WTC11 (cell line): ENCODE results near the gene WDR90. TPM values are rescaled to one million over a fixed set of nuclear protein-coding genes. Genes with fewer than 3 reads are reported as not detected.

Experiments
- ATAC-seq: fragments of 200-7000 bp; cut with Tn5 transposase; 2 replicates; pipeline ENCODE4 v1.10.0; 2021; ENCODE audit warnings: mild to moderate bottlenecking, moderate library complexity
- CTCF ChIA-PET: fragments of 300-600 bp; sonication (Branson Sonifier 250); formaldehyde crosslinking; loops from one replicate; lab custom pipeline; 2021; ENCODE audit warnings: antibody characterized with exemption; lab: Charles Lee
- POLR2A ChIA-PET: fragments of 350-600 bp; sonication (Branson Sonifier 250); formaldehyde crosslinking; loops from one replicate; lab custom pipeline; 2021; ENCODE audit warnings: antibody characterized with exemption; lab: Charles Lee
- DNase-seq: peaks from one replicate; pipeline ENCODE4 v3.0.0; 2021; ENCODE audit warnings: low spot score
- H3K27ac Mint-ChIP-seq: 2 replicates; pipeline ENCODE4 v1.8.0; 2021; ENCODE audit warnings: mixed read lengths
- H3K27me3 Mint-ChIP-seq: 2 replicates; pipeline ENCODE4 v1.8.0; 2021; ENCODE audit warnings: low read depth, mild to moderate bottlenecking, moderate library complexity, mixed read lengths
- H3K36me3 Mint-ChIP-seq: 2 replicates; pipeline ENCODE4 v1.8.0; 2021; ENCODE audit warnings: mixed read lengths
- H3K4me1 Mint-ChIP-seq: 2 replicates; pipeline ENCODE4 v1.8.0; 2022; ENCODE audit warnings: mixed read lengths
- H3K4me3 Mint-ChIP-seq: 2 replicates; pipeline ENCODE4 v1.8.0; 2021; ENCODE audit warnings: mild to moderate bottlenecking, moderate library complexity, mixed read lengths
- H3K9me3 Mint-ChIP-seq: 2 replicates; pipeline ENCODE4 v1.8.0; 2021; ENCODE audit warnings: mixed read lengths
- AR ChIP-seq: fragments of 250-450 bp; sonication (Bioruptor Pico); IDR thresholded peaks from 2 replicates; pipeline ENCODE4 v1.9.0; 2021; ENCODE audit warnings: mild to moderate bottlenecking
- ATF1 ChIP-seq: sonication (generic); formaldehyde crosslinking; IDR thresholded peaks from 2 replicates; pipeline ENCODE4 v1.8.1; 2023; ENCODE audit warnings: mild to moderate bottlenecking, moderate library complexity, missing genetic modification reagents
- ATF3 ChIP-seq: sonication (generic); formaldehyde crosslinking; conservative IDR thresholded peaks from 2 replicates; pipeline ENCODE4 v1.8.1; 2022; ENCODE audit warnings: mild to moderate bottlenecking, missing genetic modification reagents
- CREM ChIP-seq: sonication (generic); formaldehyde crosslinking; IDR thresholded peaks from 2 replicates; pipeline ENCODE4 v1.8.1; 2022; ENCODE audit warnings: mild to moderate bottlenecking, missing genetic modification reagents, moderate library complexity
- ETV6 ChIP-seq: sonication (generic); formaldehyde crosslinking; IDR thresholded peaks from 2 replicates; pipeline ENCODE4 v1.8.1; 2022; ENCODE audit warnings: mild to moderate bottlenecking, missing genetic modification reagents
- FOXP4 ChIP-seq: sonication (generic); formaldehyde crosslinking; IDR thresholded peaks from 2 replicates; pipeline ENCODE4 v1.8.0; 2022; ENCODE audit warnings: mild to moderate bottlenecking, missing genetic modification reagents
- HMGXB4 ChIP-seq: sonication (generic); formaldehyde crosslinking; IDR thresholded peaks from 2 replicates; pipeline ENCODE4 v1.8.1; 2023; ENCODE audit warnings: mild to moderate bottlenecking, moderate library complexity, missing genetic modification reagents
- MLX ChIP-seq: sonication (generic); formaldehyde crosslinking; IDR thresholded peaks from 2 replicates; pipeline ENCODE4 v1.8.1; 2023; ENCODE audit warnings: mild to moderate bottlenecking, missing genetic modification reagents, moderate library complexity
- NFATC4 ChIP-seq: fragments of 250-450 bp; sonication (Bioruptor Pico); IDR thresholded peaks from 2 replicates; pipeline ENCODE4 v1.9.0; 2021; ENCODE audit warnings: mild to moderate bottlenecking
- NR1H2 ChIP-seq: sonication (generic); formaldehyde crosslinking; IDR thresholded peaks from 2 replicates; pipeline ENCODE4 v1.9.0; 2021; ENCODE audit warnings: mild to moderate bottlenecking, moderate library complexity, missing genetic modification reagents
- NR3C1 ChIP-seq: sonication (generic); formaldehyde crosslinking; conservative IDR thresholded peaks from 2 replicates; pipeline ENCODE4 v1.8.1; 2023; ENCODE audit warnings: low read depth, mild to moderate bottlenecking, missing genetic modification reagents
- PRDM15 ChIP-seq: sonication (generic); formaldehyde crosslinking; IDR thresholded peaks from 2 replicates; pipeline ENCODE4 v1.8.0; 2022; ENCODE audit warnings: missing genetic modification reagents
- PRRX2 ChIP-seq: fragments of 250-450 bp; sonication (Bioruptor Pico); IDR thresholded peaks from 2 replicates; pipeline ENCODE4 v1.8.0; 2021; ENCODE audit warnings: mild to moderate bottlenecking
- RELA ChIP-seq: sonication (generic); formaldehyde crosslinking; IDR thresholded peaks from 2 replicates; pipeline ENCODE4 v1.8.1; 2022; ENCODE audit warnings: missing genetic modification reagents, mild to moderate bottlenecking, borderline replicate concordance
- STAT6 ChIP-seq: sonication (generic); formaldehyde crosslinking; conservative IDR thresholded peaks from 2 replicates; pipeline ENCODE4 v1.8.1; 2023; ENCODE audit warnings: mild to moderate bottlenecking, low read depth, missing genetic modification reagents, moderate library complexity
- TEAD1 ChIP-seq: sonication (generic); formaldehyde crosslinking; IDR thresholded peaks from 2 replicates; pipeline ENCODE4 v1.8.0; 2022; ENCODE audit warnings: mild to moderate bottlenecking, missing genetic modification reagents
- TEAD4 ChIP-seq: sonication (generic); formaldehyde crosslinking; IDR thresholded peaks from 2 replicates; pipeline ENCODE4 v1.8.0; 2022; ENCODE audit warnings: mild to moderate bottlenecking, missing genetic modification reagents
- ZNF219 ChIP-seq: sonication (generic); formaldehyde crosslinking; IDR thresholded peaks from 2 replicates; pipeline ENCODE4 v1.8.0; 2023; ENCODE audit warnings: missing genetic modification reagents, mild to moderate bottlenecking, borderline replicate concordance
- ZNF671 ChIP-seq: fragments of 250-450 bp; sonication (Bioruptor Pico); IDR thresholded peaks from 2 replicates; pipeline ENCODE4 v1.8.0; 2021; ENCODE audit warnings: mild to moderate bottlenecking
- total RNA-seq: library from RNA; stranded (reverse); gene quantifications from 3 replicates; pipeline ENCODE4 v1.2.3, GENCODE V29; 2021

The WDR90 gene
- total RNA-seq, 1 experiment from 2014 or later: 75.8 TPM

GRCh38 chr16:694187-694862, 45.2 kb downstream of the WDR90 start:
- peak; percentile 61 for DNase-seq
- TF ChIP-seq HMGXB4 (CRISPR knock-in tag) (peak; percentile 20; the same call in 1 of the 2 replicates), CREM (no peak)
- peak overlapping the region; percentile 71 for H3K4me3 Mint-ChIP-seq
- ChIA-PET CTCF (interaction anchor here (1.0 to 2.5 kb wide), 7 partner anchors 8 to 107 kb away, joined by 3 to 12 read pairs (median 5); partner anchors contain the start of genes CIAO3, GNG13 and RHOT2), POLR2A (interaction anchor here (0.6 to 1.5 kb wide), 3 partner anchors 11 to 27 kb away, joined by 3 to 4 read pairs (median 4); partner anchors contain the start of gene ANTKMT)
- H3K27ac Mint-ChIP-seq: no peak overlapping the region
- ATAC-seq: peak; percentile 11
- H3K4me1 Mint-ChIP-seq: peaks cover 7% of the 10 kb centered on the region
- no peaks in the 10 kb centered on the region for H3K9me3 Mint-ChIP-seq
- no peaks in the 10 kb centered on the region for H3K36me3 Mint-ChIP-seq
- peaks cover 69% of the 10 kb centered on the region for H3K27me3 Mint-ChIP-seq

- Mint-ChIP-seq H3K27me3 (peaks cover 75% of the 10 kb centered on the region), H3K9me3 (no peaks in the 10 kb centered on the region), H3K27ac (no peak overlapping the region), H3K4me1 (peaks cover 4% of the 10 kb centered on the region; the same call in 1 of the 2 replicates), H3K36me3 (no peaks in the 10 kb centered on the region), H3K4me3 (peak overlapping the region; percentile 71)
- ATAC-seq: peak; percentile 41
- POLR2A ChIA-PET: interaction anchor here (1.0 to 2.0 kb wide), 5 partner anchors 10 to 93 kb away, joined by 3 to 6 read pairs (median 3); partner anchors contain the start of genes CHTF18, JMJD8 and RPUSD1
- CTCF ChIA-PET: interaction anchor here (1.0 to 2.5 kb wide), 17 partner anchors 8 to 207 kb away, joined by 3 to 12 read pairs (median 5); partner anchors contain the start of genes CHTF18, CIAO3, JMJD8 and METRN
- DNase-seq: no peak
- no peak for TF ChIP-seq STAT6 (CRISPR knock-in tag)
- TF ChIP-seq FOXP4 (CRISPR knock-in tag): no peak
- no peak for TF ChIP-seq TEAD4
- TF ChIP-seq NR3C1 (CRISPR knock-in tag): no peak
- no peak for TF ChIP-seq ATF3 (CRISPR knock-in tag)
- no peak for TF ChIP-seq TEAD1 (CRISPR knock-in tag)
- TF ChIP-seq NR1H2 (CRISPR knock-in tag): no peak
- no peak for TF ChIP-seq ATF1
- no peak for TF ChIP-seq NFATC4 (CRISPR knock-in tag)
- no peak for TF ChIP-seq ZNF671 (CRISPR knock-in tag)
- TF ChIP-seq PRDM15: no peak
- TF ChIP-seq RELA (CRISPR knock-in tag): no peak
- no peak for TF ChIP-seq AR (CRISPR knock-in tag)
- no peak for TF ChIP-seq PRRX2 (CRISPR knock-in tag)
- no peak for TF ChIP-seq MLX (CRISPR knock-in tag)
- no peak for TF ChIP-seq ETV6 (CRISPR knock-in tag)
- TF ChIP-seq ZNF219: no peak
These were observed 45.7 kb downstream of the WDR90 start for GRCh38 chr16:694863-695354.
